HG02938 (cell line): Measurements from ENCODE around the gene DOCK1.
"Not testable (repeated sequence)": the region's sequence is repeated elsewhere in the genome, so short reads cannot be mapped to it uniquely, and the experiment has no call there.

Source experiments
- ATAC-seq: cut with Tn5 transposase; IDR thresholded peaks from one replicate; pipeline ENCODE4 v1.9.1; 2021; ENCODE audit warnings: mild to moderate bottlenecking, moderate library complexity; ENCODE audit not compliant: unreplicated experiment

DOCK1 gene

GRCh38 chr10:126902157-126902556 lies 3.1 kb upstream of the DOCK1 start:
- no peak for ATAC-seq

GRCh38 chr10:126903656-126904360 lies 1.4 kb upstream of the DOCK1 start:
- ATAC-seq, result no peak

- ATAC-seq, result no peak
Measured at GRCh38 chr10:126904516-126904817, 761 bp upstream of the DOCK1 start.

- no peak for ATAC-seq
Measured at GRCh38 chr10:126905776-126906703, 812 bp downstream of the DOCK1 start.

- ATAC-seq, result no peak
Measured at GRCh38 chr10:126906704-126907422, 1.6 kb downstream of the DOCK1 start.

- no peak for ATAC-seq
Measured at GRCh38 chr10:126907423-126907970, 2.3 kb downstream of the DOCK1 start.

- ATAC-seq, result no peak
Measured at GRCh38 chr10:126908225-126908624, 3.0 kb downstream of the DOCK1 start.

- ATAC-seq, result no peak
Measured at GRCh38 chr10:126908729-126909128, 3.5 kb downstream of the DOCK1 start.

GRCh38 chr10:126909147-126909546 lies 3.9 kb downstream of the DOCK1 start:
- ATAC-seq, result no peak

- no peak for ATAC-seq
Measured at GRCh38 chr10:126910196-126910595, 5.0 kb downstream of the DOCK1 start.

GRCh38 chr10:126910798-126911197 lies 5.6 kb downstream of the DOCK1 start:
- no peak for ATAC-seq

GRCh38 chr10:126911301-126911700 lies 6.1 kb downstream of the DOCK1 start:
- no peak for ATAC-seq

GRCh38 chr10:126913316-126913715 lies 8.1 kb downstream of the DOCK1 start:
- ATAC-seq, result no peak

GRCh38 chr10:126914561-126914960 lies 9.3 kb downstream of the DOCK1 start:
- ATAC-seq, result no peak

GRCh38 chr10:126916952-126917351 lies 11.7 kb downstream of the DOCK1 start:
- not testable (repeated sequence) for ATAC-seq

- ATAC-seq, result no peak
Measured at GRCh38 chr10:126917375-126917774, 12.1 kb downstream of the DOCK1 start.

GRCh38 chr10:126917975-126918908 lies 13.0 kb downstream of the DOCK1 start:
- no peak for ATAC-seq

- no peak for ATAC-seq
Measured at GRCh38 chr10:126919426-126919825, 14.2 kb downstream of the DOCK1 start.

GRCh38 chr10:126921162-126921561 lies 15.9 kb downstream of the DOCK1 start:
- ATAC-seq, result no peak

- ATAC-seq, result no peak
Measured at GRCh38 chr10:126921974-126922525, 16.8 kb downstream of the DOCK1 start.
